IMR-90 (cell line): ENCODE results near the gene SBSN. TPM values are rescaled to one million over a fixed set of nuclear protein-coding genes. Genes with fewer than 3 reads are reported as not detected.

Experiments
- ATAC-seq: fragments of 200-7000 bp; cut with Tn5 transposase; 2 replicates; pipeline ENCODE4 v1.9.1; 2020; ENCODE audit warnings: low read depth, mild to moderate bottlenecking, moderate library complexity
- BruUV-seq: library from RNA; stranded (reverse); fragments of 400-500 nt; replicated peaks from 2 replicates; lab custom pipeline; 2021; lab: Mats Ljungman, UMichigan
- CTCF ChIA-PET: fragments of 300-600 bp; formaldehyde crosslinking; extraction: SDS; loops from one replicate; lab custom pipeline; 2021; ENCODE audit warnings: antibody characterized with exemption; lab: Yijun Ruan, JAX
- POLR2A ChIA-PET: fragments of 300-600 bp; sonication (Branson Sonifier 250); formaldehyde crosslinking; loops from one replicate; lab custom pipeline; 2022; ENCODE audit warnings: antibody characterized with exemption; ENCODE audit not compliant: unreplicated experiment; lab: Charles Lee
- DNase-seq: peaks from one replicate; pipeline ENCODE4 v3.0.0; 2013
- H2AFZ ChIP-seq: replicated peaks from 2 replicates; pipeline ENCODE3; 2013; ENCODE audit warnings: low read length, mild to moderate bottlenecking; ENCODE audit not compliant: poor library complexity
- H2AK5ac ChIP-seq: 2 replicates; pipeline ENCODE4 v1.6.1; 2013; ENCODE audit warnings: low read depth, low read length, inconsistent platforms
- H2AK9ac ChIP-seq: replicated peaks from 2 replicates; pipeline ENCODE3; 2013; ENCODE audit warnings: mild to moderate bottlenecking, low read depth, low read length, moderate library complexity; ENCODE audit not compliant: poor library complexity
- H2BK120ac ChIP-seq: 2 replicates; pipeline ENCODE4 v1.6.1; 2013; ENCODE audit warnings: low read depth, low read length, inconsistent platforms
- H2BK15ac ChIP-seq: 3 replicates; pipeline ENCODE4 v1.6.1; 2013; ENCODE audit warnings: low read depth, low read length, inconsistent platforms
- H2BK20ac ChIP-seq: 2 replicates; pipeline ENCODE4 v1.6.1; 2013; ENCODE audit warnings: low read depth, mild to moderate bottlenecking, inconsistent platforms, low read length, moderate library complexity
- H2BK5ac ChIP-seq: 2 replicates; pipeline ENCODE4 v1.6.1; 2013; ENCODE audit warnings: mild to moderate bottlenecking, low read depth, low read length, inconsistent platforms; ENCODE audit not compliant: poor library complexity, severe bottlenecking
- H3K14ac ChIP-seq: replicated peaks from 2 replicates; pipeline ENCODE4 v1.6.1; 2013; ENCODE audit warnings: low read depth, low read length, inconsistent platforms
- H3K18ac ChIP-seq: 2 replicates; pipeline ENCODE4 v1.6.1; 2013; ENCODE audit warnings: low read depth, low read length, control low read depth
- H3K23ac ChIP-seq: 2 replicates; pipeline ENCODE4 v1.6.1; 2013; ENCODE audit warnings: low read depth, low read length, inconsistent platforms
- H3K27ac ChIP-seq: 2 replicates; pipeline ENCODE4 v1.5.1; 2013; ENCODE audit warnings: mild to moderate bottlenecking, control low read depth, low read length; ENCODE audit not compliant: insufficient read depth
- H3K27me3 ChIP-seq: 2 replicates; pipeline ENCODE4 v1.6.1; 2013; ENCODE audit warnings: low read length; ENCODE audit not compliant: control insufficient read depth, insufficient read depth
- H3K36me3 ChIP-seq: 2 replicates; pipeline ENCODE4 v1.6.1; 2013; ENCODE audit warnings: low read length, mixed read lengths; ENCODE audit not compliant: control insufficient read depth, insufficient read depth
- H3K4ac ChIP-seq: 2 replicates; pipeline ENCODE4 v1.6.1; 2013; ENCODE audit warnings: low read depth, low read length, inconsistent platforms
- H3K4me1 ChIP-seq: 2 replicates; pipeline ENCODE4 v1.6.1; 2013; ENCODE audit warnings: low read length, mixed read lengths; ENCODE audit not compliant: control insufficient read depth, insufficient read depth
- H3K4me2 ChIP-seq: 2 replicates; pipeline ENCODE4 v1.6.1; 2013; ENCODE audit warnings: low read depth, mild to moderate bottlenecking, control low read depth, low read length, moderate library complexity
- H3K4me3 ChIP-seq: 2 replicates; pipeline ENCODE4 v1.5.1; 2013; ENCODE audit warnings: low read depth, mild to moderate bottlenecking, control low read depth, low read length, moderate library complexity; ENCODE audit not compliant: insufficient read depth
- H3K56ac ChIP-seq: 2 replicates; pipeline ENCODE4 v1.6.1; 2013; ENCODE audit warnings: low read length, inconsistent platforms; ENCODE audit not compliant: insufficient read depth; ENCODE audit errors: extremely low read depth
- H3K79me1 ChIP-seq, 2 experiments: 2 replicates each; pipeline ENCODE4 v1.6.1; 2013; ENCODE audit warnings: low read length in 2 of 2, inconsistent platforms in 1 of 2, low read depth in 1 of 2
- H3K9ac ChIP-seq: 2 replicates; pipeline ENCODE4 v1.6.1; 2013; ENCODE audit warnings: low read depth, low read length, control low read depth
- H3K9me1 ChIP-seq: 2 replicates; pipeline ENCODE4 v1.6.1; 2013; ENCODE audit warnings: low read length, inconsistent platforms; ENCODE audit not compliant: insufficient read depth
- H3K9me3 ChIP-seq: 2 replicates; pipeline ENCODE4 v1.6.1; 2013; ENCODE audit warnings: low read length; ENCODE audit not compliant: control insufficient read depth, insufficient read depth
- H4K20me1 ChIP-seq: 2 replicates; pipeline ENCODE4 v1.6.1; 2013; ENCODE audit warnings: low read length, inconsistent platforms; ENCODE audit not compliant: insufficient read depth
- H4K5ac ChIP-seq: 2 replicates; pipeline ENCODE4 v1.6.1; 2013; ENCODE audit warnings: mild to moderate bottlenecking, low read depth, low read length, control low read depth
- H4K8ac ChIP-seq, 2 experiments: 2 replicates each; pipeline ENCODE4 v1.6.1; 2013; ENCODE audit warnings: low read depth in 2 of 2, low read length in 2 of 2, control low read depth in 1 of 2, inconsistent platforms in 1 of 2
- H4K91ac ChIP-seq: 2 replicates; pipeline ENCODE4 v1.6.1; 2013; ENCODE audit warnings: low read depth, low read length, inconsistent platforms; ENCODE audit not compliant: insufficient read depth
- BHLHE40 ChIP-seq: fragments of 150-350 bp; IDR thresholded peaks from 2 replicates; pipeline ENCODE4 v1.6.1; 2016; ENCODE audit warnings: mild to moderate bottlenecking, low read depth, low read length
- CEBPB ChIP-seq: IDR thresholded peaks from 2 replicates; pipeline ENCODE4 v1.6.1; 2012; ENCODE audit warnings: low read depth, low read length, improper control_type of control experiment
- CHD1 ChIP-seq: IDR thresholded peaks from 2 replicates; pipeline ENCODE4 v1.6.1; 2012; ENCODE audit warnings: low read depth, low read length, improper control_type of control experiment
- CTCF ChIP-seq: conservative IDR thresholded peaks from 2 replicates; pipeline ENCODE4 v1.5.1; 2012; ENCODE audit warnings: mild to moderate bottlenecking, low read depth, low read length, improper control_type of control experiment
- ELK1 ChIP-seq: fragments of 150-350 bp; IDR thresholded peaks from 2 replicates; pipeline ENCODE4 v1.6.1; 2016; ENCODE audit warnings: low read depth, mild to moderate bottlenecking, low read length, moderate library complexity, borderline replicate concordance
- MAZ ChIP-seq: IDR thresholded peaks from 2 replicates; pipeline ENCODE4 v1.6.1; 2012; ENCODE audit warnings: low read depth, mild to moderate bottlenecking, low read length, improper control_type of control experiment, moderate library complexity, borderline replicate concordance
- MXI1 ChIP-seq: IDR thresholded peaks from 2 replicates; pipeline ENCODE4 v1.6.1; 2012; ENCODE audit warnings: low read depth, mild to moderate bottlenecking, low read length, moderate library complexity, borderline replicate concordance
- NFE2L2 ChIP-seq: fragments of 150-350 bp; IDR thresholded peaks from 2 replicates; pipeline ENCODE4 v1.6.1; 2016; ENCODE audit warnings: low read depth, mild to moderate bottlenecking, low read length
- RCOR1 ChIP-seq: IDR thresholded peaks from 2 replicates; pipeline ENCODE4 v1.6.1; 2012; ENCODE audit warnings: mild to moderate bottlenecking, low read length, improper control_type of control experiment; ENCODE audit not compliant: insufficient replicate concordance
- RFX5 ChIP-seq: IDR thresholded peaks from 2 replicates; pipeline ENCODE4 v1.8.0; 2012; ENCODE audit warnings: low read depth, mild to moderate bottlenecking, low read length, moderate library complexity
- SMC3 ChIP-seq: fragments of 150-350 bp; IDR thresholded peaks from 2 replicates; pipeline ENCODE4 v1.6.1; 2016; ENCODE audit warnings: low read depth, mild to moderate bottlenecking, antibody characterized with exemption, low read length, moderate library complexity
- WGBS, 2 experiments: methylation state at CpG; one replicate each; pipeline versions ENCODE4 v1.1.5 to v1.1.7; 2013; ENCODE audit warnings: missing lambda C conversion rate in 2 of 2; ENCODE audit not compliant: insufficient read length in 1 of 2; ENCODE audit errors: extremely low coverage in 2 of 2; 5-methylcytosine and 5-hydroxymethylcytosine counted together
- dilution Hi-C: fragments of 300-500 bp; cut with HindIII; formaldehyde crosslinking; loops from one replicate; pipeline ENCODE4 v1.14.3; 2018; ENCODE audit warnings: low sequenced_read_pairs; ENCODE audit not compliant: unreplicated experiment
- in situ Hi-C: fragments of 300-500 bp; cut with MboI; formaldehyde crosslinking; loops from 3 replicates; pipeline ENCODE4 v1.14.3; 2019; ENCODE audit warnings: low sequenced_read_pairs, inconsistent platforms, mixed read lengths
- intact Hi-C: fragments of 100-400 bp; cut with micrococcal nuclease; formaldehyde crosslinking; loops from 2 replicates; pipeline ENCODE4 v1.10.0; 2022
- polyA plus RNA-seq, 3 experiments: library from polyadenylated mRNA; depleted of rRNA; stranded (reverse); fragments of >200 nt; gene quantifications; 2 replicates each; pipeline ENCODE4 v1.2.3, GENCODE V29; 2012; ENCODE audit warnings: low replicate concordance in 1 of 3
- total RNA-seq: library from RNA; depleted of rRNA; stranded (reverse); fragments of >200 nt; gene quantifications from 2 replicates; pipeline ENCODE4 v1.2.3, GENCODE V29; 2012

The SBSN gene
- total and polyA plus RNA-seq, 2 of the 4 experiments (the other 2 are of a cell fraction) = 0.72 to 6.4 TPM

GRCh38 chr19:35508129-35508528 is 20.0 kb downstream of the SBSN start:
- in situ Hi-C loops = no loop called here
- H4K91ac ChIP-seq = no peak overlapping the region
- peaks cover 79% of the 10 kb centered on the region for H3K27me3 ChIP-seq
- H2BK5ac ChIP-seq = no peak overlapping the region
- BruUV-seq = no TSS peak
- DNase-seq (no peak), ATAC-seq (no peak)
- intact Hi-C loops = no loop called here
- H3K9me1 ChIP-seq = no peaks in the 10 kb centered on the region; the same call in 1 of the 2 replicates
- no peak overlapping the region for H2BK15ac ChIP-seq
- no peak overlapping the region for H3K14ac ChIP-seq
- H3K18ac ChIP-seq = no peak overlapping the region
- dilution Hi-C loops = no loop called here
- H4K8ac ChIP-seq = no peak overlapping the region
- no peak overlapping the region for H3K56ac ChIP-seq
- no peak overlapping the region for H3K27ac ChIP-seq
- no peak overlapping the region for H2BK20ac ChIP-seq
- H2BK120ac ChIP-seq = no peak overlapping the region
- no peaks in the 10 kb centered on the region for H4K20me1 ChIP-seq
- H3K4me3 ChIP-seq = no peak overlapping the region
- H2AK5ac ChIP-seq = no peak overlapping the region
- H2AFZ ChIP-seq = no peak overlapping the region
- no peak overlapping the region for H4K5ac ChIP-seq
- TF ChIP-seq NFE2L2 (no peak), MAZ (no peak), CTCF (no peak), SMC3 (no peak), CEBPB (no peak), MXI1 (no peak), CHD1 (no peak), RCOR1 (no peak), BHLHE40 (no peak), RFX5 (no peak), ELK1 (no peak)
- H3K9me3 ChIP-seq = no peaks in the 10 kb centered on the region
- H3K23ac ChIP-seq = no peak overlapping the region
- no peak overlapping the region for H3K4me2 ChIP-seq
- H3K4ac ChIP-seq = no peak overlapping the region
- H3K4me1 ChIP-seq = no peaks in the 10 kb centered on the region; the same call in 1 of the 2 replicates
- ChIA-PET CTCF (interaction anchor here (1.3 kb wide), 1 partner anchor 13 kb away, joined by 5 read pairs; no protein-coding TSS in a partner anchor), POLR2A (no interaction called here)
- no peaks in the 10 kb centered on the region for H3K36me3 ChIP-seq
- no peak overlapping the region for H2AK9ac ChIP-seq
- H3K9ac ChIP-seq = no peak overlapping the region
- no CpG with 5 or more reads among the region's 3 CpGs for WGBS, 2 experiments
- no peaks in the 10 kb centered on the region for H3K79me1 ChIP-seq
